Aorta (tissue), 5 donors: Measurements from ENCODE around the gene FRS3. TPM values are rescaled to one million over a fixed set of nuclear protein-coding genes. Genes with fewer than 3 reads are reported as not detected.

ENCODE experiments used
- ATAC-seq: fragments of 200-7000 bp; cut with Tn5 transposase; one replicate; pipeline ENCODE4 v1.9.1; 2022; ENCODE audit warnings: moderate library complexity; ENCODE audit not compliant: low FRiP score
- DNase-seq, 2 donors: peaks; one replicate each; pipeline ENCODE4 v3.0.0-alpha.2; 2020
- H3K27ac ChIP-seq, 2 donors: one replicate each; pipeline ENCODE4 v1.5.1; 2013; ENCODE audit warnings: low read length in 2 of 2, mild to moderate bottlenecking in 2 of 2, moderate library complexity in 2 of 2, control low read depth in 1 of 2, inconsistent platforms in 1 of 2, low read depth in 1 of 2
- H3K27me3 ChIP-seq, 2 donors: one replicate each; pipeline ENCODE4 v1.6.1; 2013; ENCODE audit warnings: control low read depth in 1 of 2, low read length in 1 of 2, mild to moderate bottlenecking in 1 of 2, moderate library complexity in 1 of 2; ENCODE audit not compliant: insufficient read depth in 2 of 2, control insufficient read depth in 1 of 2
- H3K36me3 ChIP-seq, 2 donors: one replicate each; pipeline ENCODE4 v1.6.1; 2013; ENCODE audit warnings: control low read depth in 1 of 2, low read length in 1 of 2, mild to moderate bottlenecking in 1 of 2; ENCODE audit not compliant: insufficient read depth in 2 of 2, control insufficient read depth in 1 of 2
- H3K4me1 ChIP-seq, 2 donors: one replicate each; pipeline ENCODE4 v1.6.1; 2013; ENCODE audit warnings: low read length in 2 of 2, control low read depth in 1 of 2, mild to moderate bottlenecking in 1 of 2, moderate library complexity in 1 of 2; ENCODE audit not compliant: insufficient read depth in 2 of 2, control insufficient read depth in 1 of 2
- H3K4me3 ChIP-seq, 2 donors: one replicate each; pipeline ENCODE4 v1.5.1; 2013; ENCODE audit warnings: low read length in 2 of 2, control low read depth in 1 of 2, mild to moderate bottlenecking in 1 of 2
- H3K9me3 ChIP-seq: one replicate; pipeline ENCODE4 v1.6.1; 2013; ENCODE audit warnings: mild to moderate bottlenecking, low read length; ENCODE audit not compliant: control insufficient read depth
- WGBS, 2 donors: extraction: QIAGEN DNeasy Blood & Tissue Kit; methylation state at CpG; one replicate each; pipeline ENCODE4 v1.1.7; 2013; 5-methylcytosine and 5-hydroxymethylcytosine counted together
- intact Hi-C, 2 donors: fragments of 100-400 bp; cut with DNase I; formaldehyde crosslinking; loops; one replicate each; pipeline versions ENCODE4 v1.14.2 to v1.15.0; 2022
- polyA plus RNA-seq, 2 donors: library from polyadenylated mRNA; stranded (reverse); fragments of 200-250 nt; gene quantifications; one replicate each; pipeline ENCODE4 v1.2.3, GENCODE V29; 2013
- total RNA-seq, 2 donors: library from RNA; stranded (reverse); fragmentation: NEBNext Ultra II Directional; extraction: Animal tissue kit (Norgen Biotek cat#: 25700); gene quantifications; one replicate each; pipeline ENCODE4 v1.2.1, GENCODE V29; 2021
- donor health status: healthy with polysubstance abuse.
- donor health status: Bipolar disorder and iron deficiency.
- donor health status: DM: no; HTN: no; CAD: no.
- donor health status: DM: no; HTN: no; CAD: no.
- donor health status: DM: yes; HTN: yes; CAD: no.

FRS3 gene
- total and polyA plus RNA-seq, 4 donors = 1.0 to 16.2 (median 4.5) TPM

GRCh38 chr6:41724586-41725501 lies 54.9 kb downstream of the FRS3 start:
- Histone ChIP-seq H3K4me3 (no peak overlapping the region), H3K27me3 (no peaks in the 10 kb centered on the region), H3K4me1 (no peaks in the 10 kb centered on the region), H3K36me3 (no peaks in the 10 kb centered on the region), H3K9me3 (no peaks in the 10 kb centered on the region), H3K27ac (no peak overlapping the region)
- intact Hi-C loops = no loop called here
- ATAC-seq = no peak
- no peak for DNase-seq
- 84 to 86% methylated on average over 13 of the region's 13 CpGs for WGBS, 2 donors

GRCh38 chr6:41724228-41724580 lies 55.5 kb downstream of the FRS3 start:
- intact Hi-C loops = no loop called here
- Histone ChIP-seq H3K27ac (no peak overlapping the region), H3K9me3 (no peaks in the 10 kb centered on the region), H3K4me3 (no peak overlapping the region), H3K27me3 (no peaks in the 10 kb centered on the region), H3K36me3 (no peaks in the 10 kb centered on the region), H3K4me1 (no peaks in the 10 kb centered on the region)
- DNase-seq (no peak), ATAC-seq (no peak)
- WGBS, 2 donors = 39 to 43% methylated on average over 7 of the region's 7 CpGs

GRCh38 chr6:41723530-41724227 lies 56.0 kb downstream of the FRS3 start:
- no peaks in the 10 kb centered on the region for H3K9me3 ChIP-seq
- H3K4me1 ChIP-seq = no peaks in the 10 kb centered on the region
- 27 to 29% methylated on average over 21 of the region's 21 CpGs for WGBS, 2 donors
- H3K4me3 ChIP-seq = no peak overlapping the region
- H3K36me3 ChIP-seq = no peaks in the 10 kb centered on the region
- intact Hi-C loops = no loop called here
- peak; percentile 79 for ATAC-seq
- no peaks in the 10 kb centered on the region for H3K27me3 ChIP-seq
- DNase-seq = peak; percentile 92 to 94
- H3K27ac ChIP-seq = peak overlapping the region in 1 of 2 donors; percentile 23

- DNase-seq = no peak
Observed at GRCh38 chr6:41722969-41723529, 56.7 kb downstream of the FRS3 start.

GRCh38 chr6:41721414-41721813 lies 58.3 kb downstream of the FRS3 start:
- no peak overlapping the region for H3K27ac ChIP-seq
- no peak for ATAC-seq
- H3K4me1 ChIP-seq = peaks cover 1 to 3% of the 10 kb centered on the region in 2 donors
- intact Hi-C loops = no loop called here
- H3K36me3 ChIP-seq = no peaks in the 10 kb centered on the region
- H3K9me3 ChIP-seq = no peaks in the 10 kb centered on the region
- H3K27me3 ChIP-seq = no peaks in the 10 kb centered on the region
- H3K4me3 ChIP-seq = no peak overlapping the region
- 94 to 98% methylated on average over 3 of the region's 3 CpGs for WGBS, 2 donors
- no peak for DNase-seq

More at GRCh38 chr6:41722969-41723529, 56.7 kb downstream of the FRS3 start:
- H3K4me1 ChIP-seq = no peaks in the 10 kb centered on the region
- H3K36me3 ChIP-seq = no peaks in the 10 kb centered on the region
- intact Hi-C loops = no loop called here
- 55 to 57% methylated on average over 8 of the region's 8 CpGs for WGBS, 2 donors
- no peak overlapping the region for H3K27ac ChIP-seq
- H3K4me3 ChIP-seq = no peak overlapping the region
- no peaks in the 10 kb centered on the region for H3K9me3 ChIP-seq
- no peaks in the 10 kb centered on the region for H3K27me3 ChIP-seq
- peak; percentile 12 for ATAC-seq

GRCh38 chr6:41720783-41721182 lies 58.9 kb downstream of the FRS3 start:
- ATAC-seq (no peak), DNase-seq (no peak)
- Histone ChIP-seq H3K27me3 (no peaks in the 10 kb centered on the region), H3K36me3 (no peaks in the 10 kb centered on the region), H3K4me3 (no peak overlapping the region), H3K9me3 (no peaks in the 10 kb centered on the region), H3K4me1 (peaks cover 3 to 5% of the 10 kb centered on the region in 2 donors), H3K27ac (no peak overlapping the region)
- 93 to 100% methylated on average over 2 of the region's 2 CpGs for WGBS, 2 donors
- intact Hi-C loops = no loop called here

- H3K27ac ChIP-seq = no peak overlapping the region
- intact Hi-C loops = no loop called here
- no peak overlapping the region for H3K4me3 ChIP-seq
- 91% methylated on average over 3 of the region's 3 CpGs for WGBS, 2 donors
- H3K27me3 ChIP-seq = no peaks in the 10 kb centered on the region
- no peaks in the 10 kb centered on the region for H3K9me3 ChIP-seq
- no peak for ATAC-seq
- H3K36me3 ChIP-seq = no peaks in the 10 kb centered on the region
- no peak for DNase-seq
- H3K4me1 ChIP-seq = peaks cover 3 to 5% of the 10 kb centered on the region in 2 donors
Observed at GRCh38 chr6:41720262-41720620, 59.5 kb downstream of the FRS3 start.
